Measurements from ENCODE around the gene RASGEF1C. TPM values are rescaled to one million over a fixed set of nuclear protein-coding genes. Genes with fewer than 3 reads are reported as not detected.

RASGEF1C gene
- total and polyA plus RNA-seq, 2 of the 13 experiments (the other 11 are each of a cell fraction or from before 2014, with no cell fraction given) = not detected

- Histone ChIP-seq H3K9me3 (ENCODE audit: low read length) (no peaks in the 10 kb centered on the region), H3K36me3 (replicated peaks in 1 of 2; ENCODE audit: control insufficient read depth in 1 of 2, insufficient read depth in 2 of 2, low read length in 2 of 2) (no peaks in the 10 kb centered on the region), H2AFZ (ENCODE audit: low read length) (no peak overlapping the region), H3K27me3 (ENCODE audit: control insufficient read depth in 1 of 2, insufficient read depth in 2 of 2, low read length in 2 of 2) (peaks cover 3 to 16% of the 10 kb centered on the region in 2 experiments; a peak in 3 of 5 replicates), H3K4me1 (ENCODE audit: insufficient read depth, low read length) (peaks cover 14% of the 10 kb centered on the region; the same call in 1 of the 2 replicates), H3K27ac (ENCODE audit: extremely low read length, insufficient read depth, low read length) (no peak overlapping the region), H3K4me2 (ENCODE audit: low read depth, low read length) (no peak overlapping the region), H4K20me1 (ENCODE audit: insufficient read depth, low read length) (no peaks in the 10 kb centered on the region), H3K4me3 (replicated peaks in 1 of 3; ENCODE audit: insufficient read depth in 1 of 3, low read depth in 2 of 3, low read length in 3 of 3) (no peak overlapping the region), H3K9ac (ENCODE audit: insufficient read depth, low read depth, low read length) (no peak overlapping the region), H3K79me2 (ENCODE audit: insufficient read depth, low read length) (no peaks in the 10 kb centered on the region)
- no peak for FAIRE-seq
- no peak for ATAC-seq
- CTCF ChIA-PET (ENCODE audit: low intra/inter-chr PET ratio, low total read pairs) = no interaction called here
- no peak for TF ChIP-seq ZNF451 (CRISPR knock-in tag; IDR thresholded peaks at IDR 0.05)
- in situ Hi-C loops (cut with HindIII; ENCODE audit: extremely low pct_ligation_motif_present, low pct_unique_long_range_greater_than_20kb) (loop anchor here (25.0 kb wide), 1 partner anchor 326 kb away; no protein-coding TSS in a partner anchor), intact Hi-C loops (cut with micrococcal nuclease; ENCODE audit: unreplicated experiment) (no loop called here)
- WGBS (ENCODE audit: low lambda C conversion rate) = 82% methylated on average over 5 of the region's 8 CpGs
- no TSS peak for BruUV-seq (replicated peaks)
- DNase-seq (ENCODE audit: low spot score) = no peak
- POLR2A ChIA-PET = no interaction called here
These were observed 120.5 kb downstream of the RASGEF1C start for GRCh38 chr5:180088561-180088960.

- WGBS (ENCODE audit: low lambda C conversion rate) = 44% methylated on average over 11 of the region's 11 CpGs
- Histone ChIP-seq H2AFZ (ENCODE audit: low read length) (no peak overlapping the region), H3K4me1 (ENCODE audit: insufficient read depth, low read length) (peaks cover 22% of the 10 kb centered on the region), H4K20me1 (ENCODE audit: insufficient read depth, low read length) (no peaks in the 10 kb centered on the region), H3K4me3 (replicated peaks in 1 of 3; ENCODE audit: insufficient read depth in 1 of 3, low read depth in 2 of 3, low read length in 3 of 3) (no peak overlapping the region), H3K9ac (ENCODE audit: insufficient read depth, low read depth, low read length) (no peak overlapping the region), H3K27ac (ENCODE audit: extremely low read length, insufficient read depth, low read length) (no peak overlapping the region), H3K27me3 (ENCODE audit: control insufficient read depth in 1 of 2, insufficient read depth in 2 of 2, low read length in 2 of 2) (peaks cover 6 to 25% of the 10 kb centered on the region in 2 experiments; a peak in 3 of 5 replicates), H3K36me3 (replicated peaks in 1 of 2; ENCODE audit: control insufficient read depth in 1 of 2, insufficient read depth in 2 of 2, low read length in 2 of 2) (no peaks in the 10 kb centered on the region), H3K4me2 (ENCODE audit: low read depth, low read length) (no peak overlapping the region), H3K79me2 (ENCODE audit: insufficient read depth, low read length) (no peaks in the 10 kb centered on the region), H3K9me3 (ENCODE audit: low read length) (no peaks in the 10 kb centered on the region)
- DNase-seq (ENCODE audit: low spot score) = no peak
- BruUV-seq (replicated peaks) = no TSS peak
- intact Hi-C loops (cut with micrococcal nuclease; ENCODE audit: unreplicated experiment) (no loop called here), in situ Hi-C loops (cut with HindIII; ENCODE audit: extremely low pct_ligation_motif_present, low pct_unique_long_range_greater_than_20kb) (loop anchor here (25.0 kb wide), 1 partner anchor 325 kb away; no protein-coding TSS in a partner anchor)
- POLR2A ChIA-PET = no interaction called here
- no peak for ATAC-seq
- TF ChIP-seq DMAP1 (CRISPR knock-in tag; IDR thresholded peaks at IDR 0.05) (no peak), ZNF121 (CRISPR knock-in tag; IDR thresholded peaks at IDR 0.05) (peak; percentile 44; the same call in 1 of the 2 replicates)
- FAIRE-seq = no peak
- CTCF ChIA-PET (ENCODE audit: low intra/inter-chr PET ratio, low total read pairs) = no interaction called here
These were observed 122.1 kb downstream of the RASGEF1C start for GRCh38 chr5:180086816-180087399.
